Ascending aorta (tissue), 2 donors: ENCODE data around the gene CAVIN2. TPM values are rescaled to one million over a fixed set of nuclear protein-coding genes. Genes with fewer than 3 reads are reported as not detected.

ENCODE experiments used
- DNase-seq, 2 donors: peaks; one replicate each; pipeline ENCODE4 v3.0.0-alpha.2; 2019; ENCODE audit warnings: low spot score in 2 of 2
- H3K27ac ChIP-seq, 2 donors: fragments of 200-600 bp; sonication (generic); one replicate each; pipeline ENCODE4 v1.5.1; 2016 to 2017; ENCODE audit warnings: mild to moderate bottlenecking in 1 of 2
- H3K27me3 ChIP-seq: fragments of 200-600 bp; sonication (generic); one replicate; pipeline ENCODE4 v1.5.1; 2017
- H3K36me3 ChIP-seq, 2 donors: fragments of 200-600 bp; sonication (generic); one replicate each; pipeline ENCODE4 v1.5.1; 2016
- H3K4me1 ChIP-seq, 2 donors: fragments of 200-600 bp; sonication (generic); one replicate each; pipeline ENCODE4 v1.5.1; 2016 to 2017; ENCODE audit warnings: mild to moderate bottlenecking in 1 of 2
- H3K4me3 ChIP-seq, 2 donors: fragments of 200-600 bp; sonication (generic); one replicate each; pipeline ENCODE4 v1.5.1; 2016 to 2017; ENCODE audit warnings: mild to moderate bottlenecking in 1 of 2
- H3K9me3 ChIP-seq, 2 donors: fragments of 200-600 bp; sonication (generic); one replicate each; pipeline ENCODE4 v1.5.1; 2016
- CTCF ChIP-seq, 3 experiments: fragments of 200-600 bp in 2 of 3; fragments of 450-650 bp in 1 of 3; sonication (generic) in 2 of 3; IDR thresholded peaks; one replicate each; pipeline ENCODE4 v1.5.1; 2016 to 2019; ENCODE audit warnings: antibody characterized with exemption in 3 of 3, mild to moderate bottlenecking in 1 of 3, moderate library complexity in 1 of 3
- intact Hi-C: fragments of 100-400 bp; cut with DNase I; formaldehyde crosslinking; loops from one replicate; pipeline ENCODE4 v1.15.1; 2023
- total RNA-seq: library from RNA; depleted of rRNA; stranded (reverse); fragments of >200 nt; gene quantifications from one replicate; pipeline ENCODE4 v1.1.0, GENCODE V29; 2016

Gene CAVIN2
- total RNA-seq, 1 donor from 2014 or later: 43.4 TPM

DNA sequence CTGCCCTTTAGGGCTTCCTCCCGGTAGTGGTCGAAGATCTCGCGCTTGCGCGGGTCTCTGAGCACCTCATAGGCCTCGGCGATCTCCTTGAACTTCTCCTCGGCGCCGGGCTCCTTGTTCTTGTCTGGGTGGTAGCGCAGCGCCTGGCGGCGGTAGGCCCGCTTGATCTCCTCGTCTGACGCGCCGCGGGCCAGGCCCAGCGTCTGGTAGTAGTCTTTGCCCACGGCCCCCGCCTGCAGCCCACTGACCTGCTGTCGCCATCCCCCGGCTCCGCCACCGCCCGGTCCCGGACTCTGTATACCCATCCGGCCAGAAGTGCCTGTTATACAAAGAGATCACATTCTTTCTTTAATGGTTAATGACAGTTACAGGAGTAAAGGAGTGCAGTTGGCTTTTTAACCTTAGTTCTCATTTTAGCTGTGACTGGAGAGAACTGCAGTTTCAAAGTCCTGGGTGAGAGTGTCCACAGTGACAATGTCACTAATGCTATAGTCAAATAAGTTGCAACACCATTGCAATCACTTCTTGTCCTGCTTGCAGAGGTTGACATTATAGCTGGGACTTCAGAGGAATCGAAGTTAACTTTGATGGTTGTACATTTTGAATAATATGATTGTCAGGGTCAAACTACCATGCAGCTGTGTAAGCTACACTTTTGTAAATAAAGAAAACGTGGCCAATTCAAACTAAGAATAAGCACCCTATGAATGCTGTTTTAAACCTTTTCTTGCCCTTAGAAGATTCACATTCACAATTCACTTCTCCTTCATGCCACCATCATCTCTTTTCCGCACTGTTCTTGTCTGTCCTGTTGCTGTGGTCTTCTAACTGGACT is 35.3 kb upstream of the CAVIN2 start:
- no peaks in the 10 kb centered on the region for H3K9me3 ChIP-seq
- H3K27ac ChIP-seq: no peak overlapping the region
- no peaks in the 10 kb centered on the region for H3K27me3 ChIP-seq
- DNase-seq: no peak
- H3K4me3 ChIP-seq: no peak overlapping the region
- no peak for TF ChIP-seq CTCF (IDR thresholded peaks at IDR 0.05)
- no peaks in the 10 kb centered on the region for H3K36me3 ChIP-seq
- intact Hi-C loops: no loop called here
- H3K4me1 ChIP-seq: no peaks in the 10 kb centered on the region

- Histone ChIP-seq H3K27me3 (no peaks in the 10 kb centered on the region), H3K4me3 (no peak overlapping the region), H3K9me3 (no peaks in the 10 kb centered on the region), H3K27ac (no peak overlapping the region), H3K4me1 (no peaks in the 10 kb centered on the region), H3K36me3 (no peaks in the 10 kb centered on the region)
- DNase-seq: no peak
- no peak for TF ChIP-seq CTCF (IDR thresholded peaks at IDR 0.05)
- intact Hi-C loops: no loop called here
These were observed 31.8 kb upstream of the CAVIN2 start for GRCh38 chr2:191878548-191879279.

GRCh38 chr2:191877875-191878274 is 31.0 kb upstream of the CAVIN2 start:
- no peaks in the 10 kb centered on the region for H3K27me3 ChIP-seq
- no peak for TF ChIP-seq CTCF (IDR thresholded peaks at IDR 0.05)
- intact Hi-C loops: no loop called here
- no peak overlapping the region for H3K27ac ChIP-seq
- DNase-seq: no peak
- H3K4me1 ChIP-seq: no peaks in the 10 kb centered on the region
- no peaks in the 10 kb centered on the region for H3K36me3 ChIP-seq
- H3K4me3 ChIP-seq: no peak overlapping the region
- H3K9me3 ChIP-seq: no peaks in the 10 kb centered on the region

- no peak for TF ChIP-seq CTCF (IDR thresholded peaks at IDR 0.05)
- no peaks in the 10 kb centered on the region for H3K27me3 ChIP-seq
- H3K4me3 ChIP-seq: no peak overlapping the region
- no peaks in the 10 kb centered on the region for H3K36me3 ChIP-seq
- H3K27ac ChIP-seq: no peak overlapping the region
- intact Hi-C loops: no loop called here
- no peaks in the 10 kb centered on the region for H3K9me3 ChIP-seq
- H3K4me1 ChIP-seq: no peaks in the 10 kb centered on the region
- no peak for DNase-seq
These were observed 29.0 kb upstream of the CAVIN2 start for GRCh38 chr2:191875859-191876258.

DNA sequence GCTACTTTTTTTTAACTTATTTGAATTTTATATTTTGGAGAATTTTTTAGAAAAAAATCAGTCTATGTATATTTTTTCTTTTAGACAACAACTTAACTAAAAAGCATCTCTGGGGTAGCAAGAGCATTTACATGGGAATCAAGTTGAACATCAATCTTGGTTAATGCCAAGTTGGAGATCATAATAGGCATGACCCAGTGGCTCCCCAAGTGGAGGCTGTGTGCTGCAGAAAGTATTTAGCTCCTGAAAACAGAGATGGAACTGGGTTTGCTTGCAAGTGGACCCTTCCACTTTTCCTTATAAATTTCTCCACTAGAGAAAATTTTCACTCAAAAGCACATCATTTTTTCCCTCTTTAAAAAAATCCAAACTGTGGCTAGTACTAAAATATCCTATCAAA is 23.9 kb upstream of the CAVIN2 start:
- TF ChIP-seq CTCF (IDR thresholded peaks at IDR 0.05): no peak
- peaks cover 0 to 10% of the 10 kb centered on the region in 2 donors for H3K4me1 ChIP-seq
- H3K4me3 ChIP-seq: no peak overlapping the region
- intact Hi-C loops: no loop called here
- H3K36me3 ChIP-seq: no peaks in the 10 kb centered on the region
- H3K9me3 ChIP-seq: no peaks in the 10 kb centered on the region
- no peaks in the 10 kb centered on the region for H3K27me3 ChIP-seq
- no peak overlapping the region for H3K27ac ChIP-seq
- no peak for DNase-seq
